Mammary epithelial cell (primary cell): ENCODE data around the gene ATXN1.
"Not testable (repeated sequence)": the region's sequence is repeated elsewhere in the genome, so short reads cannot be mapped to it uniquely, and the experiment has no call there.

Experiments used
- CTCF ChIP-seq, 2 donors: IDR thresholded peaks in 1 of 2; conservative IDR thresholded peaks in 1 of 2; 2 replicates each; pipeline ENCODE4 v1.5.1; 2011 to 2012; ENCODE audit warnings: inconsistent platforms in 2 of 2, low read length in 2 of 2, mild to moderate bottlenecking in 2 of 2, control low read depth in 1 of 2, low read depth in 1 of 2; ENCODE audit not compliant: insufficient read depth in 1 of 2; ENCODE audit errors: extremely low read depth in 1 of 2
- EZH2 ChIP-seq: IDR thresholded peaks from 2 replicates; pipeline ENCODE4 v1.6.1; 2012; ENCODE audit warnings: low read length, inconsistent platforms, borderline replicate concordance

GRCh38 chr6:16378360-16378759 is 382.9 kb downstream of the ATXN1 start:
- not testable (repeated sequence) for TF ChIP-seq CTCF (conservative IDR thresholded peaks at IDR 0.05 in 1 of 2, IDR thresholded peaks at IDR 0.05 in 1 of 2; ENCODE audit: extremely low read depth in 1 of 2, insufficient read depth in 1 of 2, low read depth in 1 of 2, low read length in 2 of 2); EZH2
